ENCODE data around the gene GRK5.

The GRK5 gene

DNA sequence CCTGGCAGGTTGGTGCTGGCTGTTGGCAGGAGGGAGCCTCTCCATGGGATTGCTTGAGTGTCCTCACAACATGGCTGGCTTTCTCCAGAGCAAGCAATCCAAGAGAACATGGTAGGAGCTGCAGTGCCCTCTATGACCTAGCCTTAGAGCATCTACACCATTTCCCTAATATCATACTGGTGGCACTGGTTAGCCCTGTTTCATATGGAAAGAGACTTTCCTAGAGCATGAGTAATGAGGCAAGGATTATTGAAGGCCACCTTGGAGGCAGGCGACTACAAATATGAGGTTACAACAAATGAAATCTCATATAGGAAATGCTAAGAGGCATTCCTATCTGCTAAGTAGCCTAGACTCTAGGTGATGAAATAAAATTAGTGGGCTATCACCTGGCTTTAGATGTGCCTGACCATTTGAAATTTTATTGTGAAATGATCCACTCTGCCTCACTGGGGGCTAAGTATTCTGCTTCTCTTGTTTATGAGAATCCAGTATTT, 181.5 kb downstream of the GRK5 start:
- H3K4me1 ChIP-seq = peaks cover 0 to 12% (median 6%) of the 10 kb centered on the region in 4 donors
- TF ChIP-seq CTCF (IDR thresholded peaks at IDR 0.05) = no peak
- H3K27me3 ChIP-seq = no peaks in the 10 kb centered on the region
- no peak for DNase-seq
- no peak overlapping the region for H3K4me3 ChIP-seq
- H3K27ac ChIP-seq = no peak overlapping the region
- no peaks in the 10 kb centered on the region for H3K9me3 ChIP-seq
- peaks cover 0 to 15% (median 8%) of the 10 kb centered on the region in 3 donors for H3K36me3 ChIP-seq
- intact Hi-C loops (cut with DNase I; ENCODE audit: low total_unique reads) = no loop called here

- Histone ChIP-seq H3K27me3 (no peaks in the 10 kb centered on the region), H3K36me3 (peaks cover 4 to 15% (median 4%) of the 10 kb centered on the region in 3 donors), H3K4me3 (no peak overlapping the region), H3K9me3 (no peaks in the 10 kb centered on the region), H3K4me1 (peaks cover 0 to 16% (median 6%) of the 10 kb centered on the region in 4 donors), H3K27ac (no peak overlapping the region)
- intact Hi-C loops (cut with DNase I; ENCODE audit: low total_unique reads) = no loop called here
- TF ChIP-seq CTCF (IDR thresholded peaks at IDR 0.05) = no peak
- no peak for DNase-seq
Observed at GRCh38 chr10:119391440-119392251, 184.3 kb downstream of the GRK5 start.

DNA sequence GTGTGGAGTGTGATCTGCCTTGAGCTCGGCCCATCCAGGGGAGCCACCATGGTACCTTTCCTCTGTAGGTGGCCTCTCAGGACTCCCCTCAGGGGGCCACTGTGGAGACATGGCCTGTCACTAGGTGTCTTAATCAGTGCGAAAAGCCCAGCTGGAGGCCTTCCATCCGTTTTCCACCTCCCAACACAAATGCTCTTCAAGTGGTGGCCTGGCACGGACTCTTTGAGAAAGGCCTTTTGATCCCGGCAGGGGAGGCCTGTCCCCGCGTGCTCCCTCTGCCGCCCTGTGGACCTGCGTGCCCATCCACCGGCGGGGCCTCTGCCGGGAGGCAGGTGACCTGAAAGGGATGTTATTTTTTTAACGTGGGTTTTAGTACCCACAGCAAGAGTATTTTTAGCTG, 185.6 kb downstream of the GRK5 start:
- H3K4me3 ChIP-seq = no peak overlapping the region
- no peak overlapping the region for H3K27ac ChIP-seq
- no peaks in the 10 kb centered on the region for H3K9me3 ChIP-seq
- TF ChIP-seq CTCF (IDR thresholded peaks at IDR 0.05) = no peak
- intact Hi-C loops (cut with DNase I; ENCODE audit: low total_unique reads) = no loop called here
- DNase-seq = no peak
- peaks cover 4 to 28% (median 14%) of the 10 kb centered on the region in 3 donors for H3K36me3 ChIP-seq
- H3K4me1 ChIP-seq = peaks cover 0 to 16% (median 6%) of the 10 kb centered on the region in 4 donors
- H3K27me3 ChIP-seq = no peaks in the 10 kb centered on the region

DNA sequence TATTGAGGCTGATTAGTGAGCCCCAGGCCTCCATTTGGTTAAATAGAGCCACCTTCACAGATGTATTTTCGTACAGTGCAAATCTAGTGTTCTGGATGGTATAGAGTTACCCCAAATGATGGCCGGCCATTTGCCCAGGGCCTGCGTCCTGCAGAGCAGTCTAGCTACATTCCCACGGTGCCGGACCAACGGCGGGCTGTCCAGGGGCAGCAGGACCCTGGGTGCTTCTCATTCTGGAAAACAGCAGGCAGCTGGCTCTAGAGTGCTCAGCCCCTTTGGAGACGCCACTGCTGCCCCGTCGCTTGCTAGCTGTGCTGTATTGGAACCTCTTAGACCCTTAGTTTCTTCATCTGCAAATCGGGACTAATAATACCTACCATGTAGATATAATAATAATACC, 186.1 kb downstream of the GRK5 start:
- no peak for TF ChIP-seq CTCF (IDR thresholded peaks at IDR 0.05)
- Histone ChIP-seq H3K4me3 (no peak overlapping the region), H3K4me1 (peaks cover 0 to 16% (median 6%) of the 10 kb centered on the region in 4 donors), H3K27me3 (no peaks in the 10 kb centered on the region), H3K9me3 (no peaks in the 10 kb centered on the region), H3K36me3 (peaks cover 4 to 32% (median 14%) of the 10 kb centered on the region in 3 donors), H3K27ac (no peak overlapping the region)
- DNase-seq = no peak
- intact Hi-C loops (cut with DNase I; ENCODE audit: low total_unique reads) = no loop called here

DNA sequence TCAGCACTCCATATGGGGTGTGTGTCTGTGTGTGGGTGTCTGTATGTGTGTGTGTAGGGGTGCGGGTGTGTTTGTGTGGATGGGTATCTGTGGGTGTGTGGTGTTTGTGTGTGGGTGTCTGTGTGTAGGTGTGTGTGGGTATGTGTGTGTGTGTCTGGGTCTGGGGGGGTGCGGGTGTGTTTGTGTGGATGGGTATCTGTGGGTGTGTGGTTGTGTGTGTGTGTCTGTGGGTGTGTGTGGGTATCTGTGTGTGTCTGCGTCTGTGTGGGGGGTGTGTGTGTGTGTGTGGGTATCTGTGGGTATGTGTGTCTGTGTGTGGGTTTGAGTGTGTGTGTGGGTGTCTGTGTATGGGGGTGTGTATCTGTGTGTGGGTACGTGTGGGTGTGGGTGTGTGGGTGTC, 186.5 kb downstream of the GRK5 start:
- intact Hi-C loops (cut with DNase I; ENCODE audit: low total_unique reads) = no loop called here
- Histone ChIP-seq H3K27ac (no peak overlapping the region), H3K4me1 (peaks cover 0 to 16% (median 6%) of the 10 kb centered on the region in 4 donors), H3K36me3 (peaks cover 1 to 33% (median 14%) of the 10 kb centered on the region in 3 donors), H3K27me3 (no peaks in the 10 kb centered on the region), H3K9me3 (no peaks in the 10 kb centered on the region), H3K4me3 (no peak overlapping the region)
- DNase-seq = no peak
- TF ChIP-seq CTCF (IDR thresholded peaks at IDR 0.05) = no peak

All from tibial artery (tissue), 4 donors.